ENCODE results near the gene HELT. TPM values are rescaled to one million over a fixed set of nuclear protein-coding genes. Genes with fewer than 3 reads are reported as not detected.

Gene HELT
- polyA plus RNA-seq, 5 donors: not detected

DNA sequence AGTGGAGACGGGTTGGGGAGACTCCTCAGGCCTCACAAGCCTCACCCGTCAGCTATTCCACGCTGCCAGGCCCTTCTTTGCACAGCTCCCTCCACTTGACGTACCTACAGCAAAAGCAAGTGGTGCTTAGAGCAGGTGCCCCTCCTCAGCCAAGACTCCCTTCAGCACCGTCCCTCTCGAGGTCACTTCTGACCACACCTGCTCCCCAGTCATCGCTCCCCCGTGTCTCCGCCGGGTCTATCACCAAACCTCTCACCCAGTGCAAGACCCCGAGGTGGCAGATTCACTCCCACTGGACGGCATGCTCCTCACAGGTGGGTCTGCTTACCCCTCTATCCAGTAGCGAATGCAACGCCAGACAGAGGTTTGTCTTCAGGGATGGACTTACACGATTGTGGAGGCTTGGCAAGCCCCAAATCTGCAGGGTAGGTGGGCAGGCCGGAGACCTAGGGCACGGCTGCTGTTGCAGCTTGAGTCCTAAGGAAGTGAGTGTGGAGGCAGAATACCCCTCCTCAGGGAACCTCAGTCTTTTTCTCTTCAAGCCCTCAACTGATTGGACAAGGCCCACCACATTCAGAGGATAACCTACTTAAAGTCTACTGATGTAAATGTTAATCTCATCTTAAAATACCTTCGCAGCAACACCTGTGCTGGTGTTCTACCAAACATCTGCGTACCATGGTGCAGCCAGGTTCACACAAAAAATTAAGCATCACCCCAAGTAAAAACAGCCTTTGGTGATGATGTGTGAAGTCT, 14.5 kb upstream of the HELT start:
- no peak for DNase-seq

DNA sequence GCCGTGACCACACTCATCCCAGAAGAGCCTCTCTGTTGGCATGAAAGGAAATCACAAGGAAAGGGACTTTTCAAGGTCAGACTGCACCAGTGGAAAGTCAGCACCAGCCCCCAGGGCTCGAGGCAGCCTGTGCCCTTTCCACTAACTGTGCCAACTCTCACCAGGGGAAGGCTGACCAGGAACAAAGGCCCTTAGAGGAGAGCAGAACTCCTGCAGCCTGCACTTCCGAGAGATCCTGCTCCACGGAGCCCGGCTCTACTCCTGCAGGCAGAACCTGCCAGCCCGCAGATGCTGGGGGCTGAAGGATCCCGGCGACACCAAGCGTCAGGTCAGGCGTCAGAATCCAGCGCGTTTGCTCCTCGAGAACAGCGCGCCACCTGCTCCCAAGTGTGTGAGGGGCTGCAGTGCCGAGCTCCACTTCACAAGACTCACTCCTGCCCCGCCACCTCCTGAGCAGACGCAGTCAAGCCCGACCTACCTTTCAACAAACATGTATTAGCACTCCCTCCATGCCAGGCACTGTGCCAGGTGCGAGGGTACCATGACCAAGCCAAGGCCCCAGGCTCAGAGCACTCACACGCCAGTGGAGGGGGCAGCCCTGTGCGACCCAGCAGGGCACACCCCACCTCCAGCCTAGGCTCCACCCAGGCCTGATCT, 13.6 kb upstream of the HELT start:
- DNase-seq: no peak

DNA sequence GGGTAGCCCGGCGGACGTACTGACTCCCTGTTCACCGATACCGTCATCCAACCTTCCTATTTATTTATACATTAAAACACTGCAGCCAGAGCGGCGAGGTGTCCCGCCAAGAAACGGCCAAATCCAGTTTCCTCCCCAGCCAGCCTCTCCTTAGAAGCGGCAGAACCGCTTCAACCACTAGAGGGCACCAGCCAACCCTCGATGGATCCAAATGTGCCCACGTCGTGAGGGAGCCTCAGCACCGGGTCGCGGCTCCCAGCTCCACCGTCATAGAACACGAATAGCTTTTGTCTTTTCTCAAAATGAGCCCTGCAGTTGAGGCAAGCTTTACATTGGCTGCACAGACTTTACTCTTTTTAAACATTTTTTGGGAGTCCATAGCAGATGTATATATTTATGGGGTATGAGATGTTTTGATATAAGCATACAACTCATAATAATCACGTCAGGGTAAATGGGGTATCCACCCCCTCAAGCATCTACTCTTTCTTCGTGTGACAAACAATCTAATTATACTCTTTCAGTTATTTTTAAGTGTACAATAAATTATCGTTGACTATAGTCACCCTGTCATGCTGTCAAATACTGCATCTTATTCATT, 13.0 kb upstream of the HELT start:
- peak; percentile 69 to 76 for DNase-seq

DNA sequence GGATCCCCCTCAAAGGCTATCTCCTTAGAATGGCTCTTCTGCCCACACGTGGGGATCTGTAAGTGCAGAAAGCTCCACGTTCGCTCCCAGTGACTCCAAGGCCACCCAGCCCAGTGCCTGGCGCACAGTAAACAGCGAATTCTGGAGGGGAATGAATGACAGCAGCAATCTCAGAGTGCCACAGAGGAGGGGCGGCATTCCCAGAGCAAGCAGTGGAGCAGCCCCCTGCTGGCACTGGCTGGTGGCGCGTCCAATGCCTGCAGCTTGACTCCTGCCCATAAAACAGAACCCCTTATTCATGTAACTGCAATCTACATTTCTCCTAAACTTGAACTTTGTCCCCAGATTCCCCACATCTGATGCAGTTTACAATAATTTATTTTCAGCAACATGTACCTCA, 6.9 kb upstream of the HELT start:
- DNase-seq: no peak

DNA sequence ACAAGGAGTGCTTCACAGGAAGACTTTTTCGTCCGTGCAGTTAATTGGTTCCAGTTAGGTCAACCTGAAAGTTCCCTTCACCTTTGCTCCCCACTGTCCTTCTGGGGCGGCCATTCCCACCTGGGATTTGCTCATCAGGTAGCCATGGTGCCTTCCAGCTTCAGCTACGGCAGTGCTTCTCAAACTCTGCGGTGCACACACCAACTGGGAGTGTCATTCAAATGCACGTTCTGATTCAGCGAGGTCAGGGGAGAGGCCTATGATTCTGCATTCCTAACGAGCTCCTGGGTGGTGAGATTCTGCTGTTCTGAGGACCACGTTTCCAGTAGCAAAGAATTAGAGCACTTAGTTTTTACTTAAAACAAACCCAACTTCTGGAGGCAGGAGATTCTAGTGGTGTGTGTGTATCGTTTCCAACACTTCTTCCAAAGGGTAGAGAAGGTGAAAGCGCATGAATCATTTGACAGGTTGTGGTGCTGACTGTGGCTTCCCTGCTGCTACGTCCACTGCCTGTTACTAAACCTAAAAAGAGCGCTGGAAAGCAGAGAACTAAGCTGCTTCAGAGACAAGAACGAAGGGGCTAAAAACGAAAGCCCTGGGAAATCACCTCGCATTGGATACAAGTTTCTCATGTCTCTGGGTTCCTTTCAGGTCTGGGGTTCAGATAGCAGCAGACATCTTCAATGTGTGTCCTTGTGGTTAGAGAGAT, 4.7 kb upstream of the HELT start:
- no peak for DNase-seq

DNA sequence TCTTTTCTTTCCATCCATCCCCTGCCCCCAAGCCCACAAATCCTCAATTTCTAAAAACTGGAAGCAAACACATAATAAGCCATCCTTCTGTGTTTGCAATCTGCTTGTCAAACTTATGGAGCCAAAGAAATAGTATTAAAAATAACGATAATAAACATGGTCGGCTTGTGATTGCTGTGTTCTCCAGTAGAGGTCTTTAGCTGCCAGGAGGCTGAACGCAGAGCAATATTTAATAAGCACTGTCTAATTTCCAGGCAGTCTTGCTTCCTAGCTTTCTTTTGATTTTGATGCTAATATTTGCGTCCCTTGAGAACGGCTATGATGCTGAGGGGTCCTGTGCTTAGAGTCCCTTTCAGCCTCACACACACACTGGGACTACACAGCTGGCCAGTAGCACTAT, 3.2 kb upstream of the HELT start:
- DNase-seq: no peak

DNA sequence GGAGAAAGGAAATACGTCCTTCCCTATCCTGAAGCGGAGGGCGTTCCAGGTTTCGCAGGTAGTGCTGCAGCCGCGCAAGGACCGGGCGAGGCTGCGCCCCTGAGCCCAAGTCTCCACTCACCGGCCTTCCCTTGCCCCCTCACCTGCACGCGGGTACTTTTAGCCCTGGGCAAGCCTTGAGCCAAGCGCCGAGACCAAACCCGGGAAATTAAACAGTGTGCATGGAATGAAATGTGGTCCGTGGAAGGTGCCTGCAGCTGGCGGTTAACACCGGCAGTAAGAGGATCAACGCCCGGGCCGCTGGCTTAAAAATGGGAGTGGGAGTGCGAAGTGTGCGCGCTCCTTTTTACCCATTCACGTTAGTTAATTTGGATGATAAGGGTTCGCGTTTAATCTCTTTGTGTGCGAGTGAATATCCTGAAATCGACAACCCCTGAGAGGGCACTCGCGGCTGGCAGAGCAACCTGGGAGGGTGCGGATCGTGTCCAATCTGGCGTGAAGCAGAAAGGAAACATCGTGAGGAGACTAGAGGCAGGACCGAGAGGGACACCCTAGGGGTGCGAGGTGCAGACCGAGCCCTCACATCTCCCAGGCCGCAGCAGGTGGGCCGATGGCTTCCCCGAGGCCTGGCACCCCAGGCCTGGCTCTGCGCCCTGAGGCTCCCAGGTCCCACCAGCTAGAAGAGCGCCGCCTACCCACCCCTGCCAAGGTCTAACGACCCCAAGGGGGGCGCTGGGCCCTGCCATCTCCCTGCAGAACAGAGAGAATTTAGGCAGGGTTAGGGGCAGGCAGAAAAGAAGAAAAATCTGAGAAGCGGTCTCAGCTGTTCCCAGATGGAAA, 2.0 kb upstream of the HELT start:
- DNase-seq: no peak

DNA sequence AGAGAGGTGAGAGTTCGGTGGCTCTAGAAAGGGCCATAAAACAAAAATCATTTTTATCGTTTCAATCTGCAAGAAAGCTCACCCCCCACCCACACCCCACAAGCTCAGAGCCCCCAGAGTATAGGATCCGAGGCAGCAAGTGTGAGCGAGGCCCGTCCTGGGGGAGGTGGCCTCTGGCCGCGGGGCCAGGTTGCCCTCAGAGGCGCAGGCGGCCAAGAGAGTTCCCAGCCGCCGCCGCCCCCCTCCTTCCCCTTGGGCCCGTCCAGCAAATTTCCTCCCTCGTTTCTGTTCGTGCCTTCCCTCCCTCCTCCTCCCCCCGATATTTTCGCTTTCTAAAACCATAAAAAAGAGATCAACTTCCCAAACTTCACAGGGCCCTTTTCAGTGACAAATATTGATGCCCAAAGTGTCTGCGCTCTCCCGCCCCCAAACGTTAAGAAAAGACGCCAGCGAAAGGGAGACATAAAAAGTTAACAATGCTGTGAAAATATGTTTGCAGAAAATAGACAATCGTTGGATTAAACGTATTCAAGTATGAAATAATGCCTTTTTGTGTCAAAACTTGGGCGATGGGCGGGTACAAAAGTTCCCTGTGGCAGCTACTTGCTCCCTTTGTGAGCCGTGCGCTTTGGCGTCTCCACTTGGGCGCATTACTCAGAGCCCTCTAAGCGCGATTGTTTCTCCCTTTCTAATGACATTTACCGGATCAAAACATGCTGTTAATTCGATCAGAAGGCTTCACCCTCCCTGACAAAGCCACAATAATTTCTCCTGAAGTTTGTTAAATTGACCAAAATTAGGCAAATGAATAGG, 1.1 kb upstream of the HELT start:
- DNase-seq: no peak

DNA sequence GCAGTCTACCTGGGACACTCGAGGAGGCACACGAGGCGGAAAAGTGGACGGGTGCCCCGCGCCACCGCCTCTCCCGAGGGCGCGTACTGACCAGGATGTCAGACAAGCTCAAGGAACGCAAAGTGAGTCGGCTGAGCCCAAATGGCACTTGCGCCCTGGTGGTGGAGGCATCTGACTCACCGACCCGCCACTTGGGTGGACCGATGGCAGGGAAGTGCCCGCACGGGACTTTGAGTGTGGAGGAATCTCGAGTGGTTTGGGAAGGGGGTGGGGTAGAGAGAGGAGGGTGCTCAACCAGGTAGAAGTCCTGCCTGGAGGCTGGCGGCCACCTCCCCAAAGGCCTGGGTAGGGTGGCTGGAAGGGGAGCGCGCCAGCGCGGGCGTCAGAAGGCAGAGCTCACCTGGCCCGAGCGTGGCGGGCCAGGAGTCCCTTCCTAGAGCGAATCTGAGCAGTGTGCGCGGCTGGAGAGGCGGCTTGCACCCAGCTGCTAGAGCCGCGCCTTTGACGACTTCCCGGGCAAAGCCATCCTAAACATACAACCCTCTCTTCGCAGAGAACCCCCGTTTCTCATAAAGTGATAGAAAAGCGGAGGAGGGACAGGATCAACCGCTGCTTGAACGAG, 655 bp downstream of the HELT start:
- DNase-seq: no peak

DNA sequence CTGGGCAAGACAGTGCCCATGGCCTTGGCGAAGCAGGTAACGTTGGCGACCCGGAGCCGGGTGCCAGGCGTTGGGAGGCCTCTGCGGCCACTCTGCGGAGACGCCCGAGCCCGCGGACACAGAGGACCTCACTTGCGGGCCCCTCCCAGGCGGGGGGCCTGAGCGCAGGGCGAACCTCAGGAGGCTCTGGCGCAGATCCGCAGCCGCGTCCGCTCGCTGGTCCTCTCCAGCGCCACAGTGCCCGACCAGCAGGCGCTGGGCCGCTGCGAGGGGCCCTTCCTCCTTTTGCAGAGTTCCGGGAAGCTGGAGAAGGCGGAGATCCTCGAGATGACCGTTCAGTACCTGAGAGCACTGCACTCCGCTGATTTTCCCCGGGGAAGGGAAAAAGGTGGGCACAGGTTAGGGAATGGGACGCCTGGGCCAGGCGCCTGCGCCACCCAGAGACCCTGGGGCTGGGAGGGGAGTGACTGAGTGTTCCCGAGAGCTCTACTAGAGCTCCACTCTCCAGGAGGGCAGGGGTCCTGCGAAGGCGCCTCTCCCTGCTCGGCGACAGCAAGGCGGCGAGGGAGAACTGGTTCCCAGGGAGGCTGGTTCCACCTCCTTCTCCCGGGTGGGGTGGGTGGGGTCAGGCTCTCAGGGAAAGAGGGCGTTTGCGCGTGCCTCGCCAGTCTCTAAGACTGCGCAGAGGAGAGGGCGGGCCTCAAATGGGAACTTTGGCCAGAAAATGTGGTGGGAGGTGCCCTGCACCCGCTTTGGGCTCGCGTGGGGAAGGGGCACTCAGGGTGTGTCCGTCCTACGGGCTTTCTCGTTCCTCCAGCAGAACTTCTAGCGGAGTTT, 1.4 kb downstream of the HELT start:
- DNase-seq: no peak

DNA sequence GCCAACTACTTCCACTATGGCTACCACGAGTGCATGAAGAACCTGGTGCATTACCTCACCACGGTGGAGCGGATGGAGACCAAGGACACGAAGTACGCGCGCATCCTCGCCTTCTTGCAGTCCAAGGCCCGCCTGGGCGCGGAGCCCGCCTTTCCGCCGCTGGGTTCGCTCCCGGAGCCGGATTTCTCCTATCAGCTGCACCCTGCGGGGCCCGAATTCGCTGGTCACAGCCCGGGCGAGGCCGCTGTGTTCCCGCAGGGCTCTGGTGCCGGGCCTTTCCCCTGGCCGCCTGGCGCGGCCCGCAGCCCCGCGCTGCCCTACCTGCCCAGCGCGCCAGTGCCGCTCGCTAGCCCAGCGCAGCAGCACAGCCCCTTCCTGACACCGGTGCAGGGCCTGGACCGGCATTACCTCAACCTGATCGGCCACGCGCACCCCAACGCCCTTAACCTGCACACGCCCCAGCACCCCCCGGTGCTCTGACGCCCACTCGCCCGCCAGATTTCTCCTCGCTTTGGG, 2.1 kb downstream of the HELT start:
- no peak for DNase-seq

DNA sequence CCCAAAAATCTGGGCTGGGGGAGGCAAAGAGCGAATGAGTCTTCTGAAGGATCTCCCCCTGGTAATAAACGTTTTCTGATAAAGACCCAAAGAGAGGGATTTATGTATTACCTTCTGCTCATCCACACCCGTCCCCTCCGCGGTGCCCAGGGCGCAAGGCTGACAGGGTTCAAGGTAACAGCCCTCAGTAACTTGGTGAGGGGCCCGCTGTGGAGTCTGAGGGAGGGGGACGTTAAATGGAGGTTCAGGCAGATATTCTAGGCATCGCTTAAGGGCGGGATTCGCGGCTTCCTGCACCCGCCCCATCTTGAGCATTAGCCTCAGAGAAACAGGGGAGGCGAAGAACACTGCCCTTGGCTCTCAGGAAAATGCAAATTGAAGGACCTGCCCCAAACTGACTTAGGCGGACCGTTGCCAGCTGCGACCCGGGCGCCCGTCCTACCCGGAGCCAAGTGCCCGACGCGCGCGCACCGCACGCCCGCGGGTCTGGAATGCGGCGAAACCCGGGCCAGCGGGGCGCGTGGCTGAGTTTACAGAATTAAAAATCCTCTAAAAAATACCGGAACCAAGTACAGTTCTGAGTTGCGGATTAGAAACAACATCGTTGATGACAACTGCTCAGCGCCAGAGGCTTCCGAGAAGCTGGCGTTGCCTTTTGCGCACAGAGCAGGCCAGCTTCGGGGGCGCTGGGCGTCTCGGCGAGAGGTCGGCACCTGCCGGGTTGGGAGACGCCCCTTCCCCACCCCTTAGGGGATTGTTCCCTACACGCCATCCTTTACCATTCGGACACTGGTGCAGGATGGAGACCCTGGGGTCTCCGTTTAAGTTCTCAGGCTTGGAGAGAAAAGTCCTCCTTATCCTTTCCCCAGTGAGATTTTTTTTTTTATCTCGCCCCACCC, 2.8 kb downstream of the HELT start:
- DNase-seq: no peak

DNA sequence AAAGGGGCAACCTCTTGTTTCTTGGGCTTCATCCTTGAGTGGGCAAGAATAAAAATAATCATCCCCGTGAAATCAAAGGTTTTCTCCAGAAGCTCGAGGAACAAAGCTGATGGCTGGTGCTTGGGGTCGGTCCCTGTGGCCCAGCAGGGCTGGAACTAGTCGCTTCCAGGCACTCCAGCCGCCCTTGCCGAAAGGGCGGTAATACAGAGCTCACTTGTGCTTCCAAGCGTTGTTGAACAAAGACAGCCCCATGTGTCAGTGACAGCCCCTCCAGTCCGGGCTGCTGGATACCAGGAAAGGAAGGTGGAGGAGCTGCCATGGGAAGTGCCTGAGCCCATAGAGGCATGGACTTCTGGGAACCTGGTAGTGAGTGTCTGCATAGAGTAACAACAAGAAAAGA, 5.2 kb downstream of the HELT start:
- no peak for DNase-seq

DNA sequence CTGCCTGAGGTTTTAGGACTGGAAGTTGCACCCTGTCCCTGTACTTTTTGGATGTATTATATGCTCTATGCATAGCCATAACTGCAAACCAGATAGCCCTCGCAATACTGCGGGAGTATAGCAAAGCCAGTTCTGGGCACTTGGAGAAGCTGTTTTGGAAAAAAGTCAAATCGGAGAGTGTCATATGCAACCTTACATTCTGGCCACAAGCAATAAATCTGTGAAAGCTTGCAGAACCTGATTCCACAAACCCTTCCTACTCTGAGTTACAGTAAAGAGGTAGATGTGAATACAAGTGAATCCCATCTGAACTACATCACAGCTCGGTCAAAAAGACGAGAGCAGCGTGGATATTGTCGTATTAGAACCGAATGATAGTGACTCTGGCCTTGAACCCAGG, 10.3 kb downstream of the HELT start:
- DNase-seq: no peak

DNA sequence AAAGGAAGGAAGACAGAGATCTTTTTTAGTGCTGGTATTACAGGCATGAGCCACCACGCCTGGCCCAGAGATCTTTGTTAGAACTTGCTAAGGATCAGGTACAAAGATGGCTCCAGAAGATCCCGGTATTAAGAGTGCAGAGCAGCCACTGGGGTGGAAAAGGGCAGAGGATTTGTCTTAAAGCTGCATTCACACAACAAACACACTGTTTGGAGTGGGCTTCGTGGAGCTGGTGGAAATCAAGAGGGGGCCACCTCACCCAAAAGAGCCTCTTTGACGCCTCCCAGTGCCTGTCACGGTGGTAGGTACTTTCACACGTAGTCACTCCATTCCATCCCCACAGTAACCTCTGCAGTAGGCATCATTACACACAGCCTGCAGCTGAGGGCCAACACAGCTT, 13.3 kb downstream of the HELT start:
- DNase-seq: no peak

DNA sequence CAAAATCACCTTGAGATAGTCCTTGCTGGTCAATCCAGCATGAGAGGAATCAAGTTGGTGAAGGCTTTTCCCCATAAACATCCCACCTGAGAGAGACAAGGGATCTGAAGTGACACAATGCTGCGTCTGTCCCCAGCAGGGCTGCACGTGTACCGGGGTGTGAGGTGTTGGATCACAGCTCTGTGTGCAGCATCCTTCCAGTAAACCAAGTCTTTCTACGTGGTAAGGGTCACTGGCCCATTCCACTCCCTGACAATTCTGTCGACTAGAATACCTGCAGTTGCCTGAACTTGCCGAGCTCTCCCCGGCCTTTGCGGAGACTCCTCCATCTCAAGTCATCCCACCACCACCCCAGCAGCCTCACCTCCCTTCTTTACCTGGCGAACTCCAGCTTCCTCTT, 14.8 kb downstream of the HELT start:
- no peak for DNase-seq

DNA sequence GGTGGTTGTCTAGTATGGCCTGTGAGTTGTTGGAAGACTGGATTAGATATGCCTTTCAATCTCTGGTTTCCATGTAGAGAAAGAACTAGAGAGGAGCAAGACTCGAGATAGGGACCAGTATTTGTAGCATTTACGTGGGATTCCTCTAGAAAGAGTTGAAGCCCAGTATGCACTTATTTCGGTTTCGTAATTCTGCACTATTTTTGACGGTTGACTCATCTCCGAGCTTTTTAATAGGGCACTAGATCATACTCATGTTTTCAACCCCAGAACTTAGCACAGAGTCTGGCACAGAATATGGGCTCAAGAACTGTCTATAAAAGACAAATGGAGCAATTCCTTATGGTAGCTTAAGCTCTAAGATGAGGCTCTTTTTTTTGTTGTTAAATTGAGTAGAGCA, 15.7 kb downstream of the HELT start:
- DNase-seq: no peak

DNA sequence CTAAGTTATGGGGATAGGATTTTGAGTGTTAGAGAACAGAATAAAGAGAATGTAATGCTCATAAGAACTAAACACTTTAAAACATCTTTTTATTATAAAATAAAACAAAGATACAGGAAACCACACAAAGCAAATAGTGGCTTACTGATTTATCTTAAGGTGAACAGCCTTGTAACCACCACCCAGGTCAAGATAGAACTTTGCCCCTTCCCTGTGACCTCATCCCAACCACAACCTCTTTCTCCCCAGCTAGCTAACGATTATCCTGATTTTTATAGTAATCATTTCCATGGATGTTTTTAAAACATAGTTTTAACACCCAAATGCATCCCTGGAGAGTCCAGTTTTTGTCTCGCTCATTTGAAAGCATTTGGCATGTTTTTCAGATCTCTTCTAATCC, 17.0 kb downstream of the HELT start:
- DNase-seq: no peak

Measured in right lung (tissue), 5 donors.